Stomach (tissue), 9 donors: Measurements from ENCODE around the gene LCE5A. TPM values are rescaled to one million over a fixed set of nuclear protein-coding genes. Genes with fewer than 3 reads are reported as not detected.
"Not testable (repeated sequence)": the region's sequence is repeated elsewhere in the genome, so short reads cannot be mapped to it uniquely, and the experiment has no call there.

ENCODE experiments used
- DNase-seq, 2 donors: peaks; one replicate each; pipeline versions ENCODE4 v3.0.0 to v3.0.0-alpha.2; 2013 to 2019
- H3K27ac ChIP-seq, 5 donors: fragments of 200-600 bp in 4 of 5; sonication (generic) in 4 of 5; one replicate each; pipeline ENCODE4 v1.5.1; 2013 to 2019; ENCODE audit warnings: mild to moderate bottlenecking in 1 of 5, moderate library complexity in 1 of 5
- H3K27me3 ChIP-seq, 3 donors: fragments of 200-600 bp; sonication (generic); one replicate each; pipeline ENCODE4 v1.5.1; 2017 to 2019; ENCODE audit warnings: mixed run types in 1 of 3
- H3K36me3 ChIP-seq, 4 donors: fragments of 200-600 bp; sonication (generic); 1 replicate in 3 of 4; 2 replicates in 1 of 4; pipeline ENCODE4 v1.5.1; 2016 to 2019
- H3K4me1 ChIP-seq, 4 donors: fragments of 200-600 bp; sonication (generic); one replicate each; pipeline ENCODE4 v1.5.1; 2016 to 2019
- H3K4me3 ChIP-seq, 4 donors: fragments of 200-600 bp; sonication (generic) in 3 of 4; one replicate each; pipeline ENCODE4 v1.5.1; 2016 to 2019; ENCODE audit warnings: mild to moderate bottlenecking in 1 of 4
- H3K9me3 ChIP-seq, 4 donors: fragments of 200-600 bp; sonication (generic); one replicate each; pipeline ENCODE4 v1.5.1; 2016 to 2019
- EP300 ChIP-seq: sonication (generic); formaldehyde crosslinking; IDR thresholded peaks from one replicate; pipeline ENCODE4 v1.6.1; 2017; ENCODE audit warnings: antibody characterized with exemption
- POLR2A ChIP-seq, 4 donors: fragments of 450-650 bp; IDR thresholded peaks; one replicate each; pipeline ENCODE4 v1.6.1; 2016; ENCODE audit warnings: antibody characterized with exemption in 4 of 4, control low read depth in 2 of 4, mild to moderate bottlenecking in 1 of 4, moderate library complexity in 1 of 4
- POLR2AphosphoS5 ChIP-seq, 3 donors: sonication (generic); formaldehyde crosslinking; IDR thresholded peaks; one replicate each; pipeline ENCODE4 v1.6.1; 2016; ENCODE audit warnings: antibody characterized with exemption in 3 of 3
- WGBS, 5 donors: extraction: QIAGEN DNeasy Blood & Tissue Kit in 3 of 5; methylation state at CpG; one replicate each; pipeline versions ENCODE4 v1.1.5 to v1.1.7; 2013 to 2018; 5-methylcytosine and 5-hydroxymethylcytosine counted together
- intact Hi-C: fragments of 100-400 bp; cut with DNase I; formaldehyde crosslinking; loops from one replicate; pipeline ENCODE4 v1.15.1; 2023; ENCODE audit warnings: low total_unique reads
- polyA plus RNA-seq, 3 donors: library from polyadenylated mRNA; stranded (reverse); fragments of 200-250 nt; gene quantifications; one replicate each; pipeline ENCODE4 v1.2.3, GENCODE V29; 2013
- total RNA-seq, 5 donors: library from RNA; depleted of rRNA; stranded (reverse); fragments of >200 nt; gene quantifications; one replicate each; pipeline versions ENCODE4 v1.1.0 to v1.2.3, GENCODE V29; 2014 to 2016
- TF ChIP-seq, protein P1 (sequence below), 7 experiments: fragments of 450-650 bp in 4 of 7; fragments of 200-600 bp in 3 of 7; sonication (generic) in 3 of 7; IDR thresholded peaks; one replicate each; pipeline ENCODE4 v1.5.1; 2016 to 2019; ENCODE audit warnings: antibody characterized with exemption in 7 of 7, control low read depth in 2 of 7, mild to moderate bottlenecking in 1 of 7
- donor health status: healthy with polysubstance abuse.
- donor health status: Bipolar disorder and iron deficiency.
- donor health status: healthy.

The LCE5A gene
- total and polyA plus RNA-seq, 8 donors, result not detected

DNA sequence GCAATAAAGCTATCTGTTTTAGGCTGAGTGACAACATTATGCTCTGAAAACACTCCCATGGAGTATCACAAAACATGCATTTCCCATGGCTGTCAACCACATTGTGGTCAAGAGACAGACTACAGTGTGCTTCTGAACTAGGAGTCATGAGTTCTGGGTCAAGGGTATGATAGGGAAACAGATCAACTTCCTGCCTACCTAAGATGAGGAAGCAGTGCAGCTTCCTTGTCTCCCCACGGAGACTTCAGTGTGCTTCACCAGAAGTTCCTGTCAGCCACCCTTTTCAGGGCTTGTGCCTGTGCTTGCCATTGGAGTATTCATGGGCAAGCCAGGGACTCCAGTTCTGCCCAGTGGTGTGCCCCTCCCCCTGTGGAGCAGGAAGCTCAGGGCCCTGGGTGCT is 36.1 kb downstream of the LCE5A start:
- Histone ChIP-seq H3K27me3 (peaks cover 0 to 8% (median 0%) of the 10 kb centered on the region in 3 donors), H3K4me1 (no peaks in the 10 kb centered on the region), H3K36me3 (no peaks in the 10 kb centered on the region), H3K9me3 (no peaks in the 10 kb centered on the region), H3K4me3 (no peak overlapping the region), H3K27ac (no peak overlapping the region)
- no peak for DNase-seq
- TF ChIP-seq, protein P1, sequence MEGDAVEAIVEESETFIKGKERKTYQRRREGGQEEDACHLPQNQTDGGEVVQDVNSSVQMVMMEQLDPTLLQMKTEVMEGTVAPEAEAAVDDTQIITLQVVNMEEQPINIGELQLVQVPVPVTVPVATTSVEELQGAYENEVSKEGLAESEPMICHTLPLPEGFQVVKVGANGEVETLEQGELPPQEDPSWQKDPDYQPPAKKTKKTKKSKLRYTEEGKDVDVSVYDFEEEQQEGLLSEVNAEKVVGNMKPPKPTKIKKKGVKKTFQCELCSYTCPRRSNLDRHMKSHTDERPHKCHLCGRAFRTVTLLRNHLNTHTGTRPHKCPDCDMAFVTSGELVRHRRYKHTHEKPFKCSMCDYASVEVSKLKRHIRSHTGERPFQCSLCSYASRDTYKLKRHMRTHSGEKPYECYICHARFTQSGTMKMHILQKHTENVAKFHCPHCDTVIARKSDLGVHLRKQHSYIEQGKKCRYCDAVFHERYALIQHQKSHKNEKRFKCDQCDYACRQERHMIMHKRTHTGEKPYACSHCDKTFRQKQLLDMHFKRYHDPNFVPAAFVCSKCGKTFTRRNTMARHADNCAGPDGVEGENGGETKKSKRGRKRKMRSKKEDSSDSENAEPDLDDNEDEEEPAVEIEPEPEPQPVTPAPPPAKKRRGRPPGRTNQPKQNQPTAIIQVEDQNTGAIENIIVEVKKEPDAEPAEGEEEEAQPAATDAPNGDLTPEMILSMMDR (IDR thresholded peaks at IDR 0.05), result no peak
- TF ChIP-seq POLR2A (IDR thresholded peaks at IDR 0.05) (no peak), EP300 (no peak), POLR2AphosphoS5 (IDR thresholded peaks at IDR 0.05) (no peak)
- intact Hi-C loops, result no loop called here
- WGBS, 5 donors, result 45 to 59% (median 48%) methylated on average over 1 of the region's 1 CpG; no CpG with 5 or more reads in 1 of the 5 donors

DNA sequence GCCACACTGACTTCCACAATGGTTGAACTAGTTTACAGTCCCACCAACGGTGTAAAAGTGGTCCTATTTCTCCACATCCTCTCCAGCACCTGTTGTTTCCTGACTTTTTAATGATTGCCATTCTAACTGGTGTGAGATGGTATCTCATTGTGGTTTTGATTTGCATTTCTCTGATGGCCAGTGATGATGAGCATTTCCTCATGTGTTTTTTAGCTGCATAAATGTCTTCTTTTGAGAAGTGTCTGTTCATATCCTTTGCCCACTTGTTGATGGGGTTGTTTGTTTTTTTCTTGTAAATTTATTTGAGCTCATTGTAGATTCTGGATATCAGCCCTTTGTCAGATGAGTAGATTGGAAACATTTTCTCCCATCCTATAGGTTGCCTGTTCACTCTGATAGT is 37.8 kb downstream of the LCE5A start:
- H3K27me3 ChIP-seq, H3K4me1 ChIP-seq, H3K27ac ChIP-seq, H3K36me3 ChIP-seq, H3K9me3 ChIP-seq, H3K4me3 ChIP-seq, DNase-seq, intact Hi-C loops: not testable (repeated sequence)
- 63% methylated on average over 1 of the region's 1 CpG; no CpG with 5 or more reads in 4 of the 5 donors for WGBS, 5 donors

Other genes with a start within 250 kb of the LCE5A start
- gene FLG, start 185.6 kb upstream of the LCE5A start, total RNA-seq, result 1 to 10 TPM in 1 of 5 donors, under 1 TPM in 1, not detected in 3; under 0.01 to 2.7 TPM
- under 1 TPM in 1 of 3 donors, not detected in 2; 0.05 TPM for gene FLG, start 185.6 kb upstream of the LCE5A start, polyA plus RNA-seq
- gene FLG2, start 150.8 kb upstream of the LCE5A start, total RNA-seq, result under 1 TPM in 1 of 5 donors, not detected in 4; 0.37 TPM
- under 1 TPM in 2 of 3 donors, not detected in 1; 0.03 to 0.15 TPM for gene FLG2, start 150.8 kb upstream of the LCE5A start, polyA plus RNA-seq
- gene CRNN, start 96.5 kb upstream of the LCE5A start, total RNA-seq, result under 1 TPM in 1 of 5 donors, not detected in 4; 0.89 TPM
- gene CRNN, start 96.5 kb upstream of the LCE5A start, polyA plus RNA-seq, result 100 to 1,000 TPM in 1 of 3 donors, 1 to 10 TPM in 1, not detected in 1; 3.1 to 209 TPM
- gene CRCT1, start 3.7 kb downstream of the LCE5A start, total RNA-seq, result not detected
- gene CRCT1, start 3.7 kb downstream of the LCE5A start, polyA plus RNA-seq, result 10 to 100 TPM in 1 of 3 donors, not detected in 2; 89.8 TPM
- not detected for gene LCE3E, start 56.0 kb downstream of the LCE5A start, total RNA-seq
- gene LCE3E, start 56.0 kb downstream of the LCE5A start, polyA plus RNA-seq, result under 1 TPM in 1 of 3 donors, not detected in 2; 0.65 TPM
- not detected for gene LCE3D, start 69.7 kb downstream of the LCE5A start, total RNA-seq
- gene LCE3D, start 69.7 kb downstream of the LCE5A start, polyA plus RNA-seq, result under 1 TPM in 1 of 3 donors, not detected in 2; 0.98 TPM
- gene LCE3C, start 89.4 kb downstream of the LCE5A start, total RNA-seq, result not detected
- not detected for gene LCE3C, start 89.4 kb downstream of the LCE5A start, polyA plus RNA-seq
- not detected for gene LCE3B, start 103.0 kb downstream of the LCE5A start, total RNA-seq
- gene LCE3B, start 103.0 kb downstream of the LCE5A start, polyA plus RNA-seq, result not detected
- gene LCE3A, start 112.3 kb downstream of the LCE5A start, total RNA-seq, result not detected
- gene LCE3A, start 112.3 kb downstream of the LCE5A start, polyA plus RNA-seq, result not detected
- gene LCE2D, start 152.6 kb downstream of the LCE5A start, total RNA-seq, result not detected
- not detected for gene LCE2D, start 152.6 kb downstream of the LCE5A start, polyA plus RNA-seq
- gene LCE2C, start 164.5 kb downstream of the LCE5A start, total RNA-seq, result not detected
- gene LCE2C, start 164.5 kb downstream of the LCE5A start, polyA plus RNA-seq, result not detected
- not detected for gene LCE2B, start 175.3 kb downstream of the LCE5A start, total RNA-seq
- not detected for gene LCE2B, start 175.3 kb downstream of the LCE5A start, polyA plus RNA-seq
- not detected for gene LCE2A, start 187.5 kb downstream of the LCE5A start, total RNA-seq
- gene LCE2A, start 187.5 kb downstream of the LCE5A start, polyA plus RNA-seq, result not detected
- not detected for gene LCE4A, start 197.4 kb downstream of the LCE5A start, total RNA-seq
- not detected for gene LCE4A, start 197.4 kb downstream of the LCE5A start, polyA plus RNA-seq
- gene KPRP, start 247.2 kb downstream of the LCE5A start, total RNA-seq, result not detected
- under 1 TPM in 1 of 3 donors, not detected in 2; 0.30 TPM for gene KPRP, start 247.2 kb downstream of the LCE5A start, polyA plus RNA-seq